Spleen (tissue), 11 donors: Measurements from ENCODE around the gene HCFC1. TPM values are rescaled to one million over a fixed set of nuclear protein-coding genes. Genes with fewer than 3 reads are reported as not detected.

Experiments used
- DNase-seq: peaks from one replicate; pipeline ENCODE4 v3.0.0-alpha.2; 2020
- H3K27ac ChIP-seq, 8 donors: fragments of 200-600 bp; sonication (generic) in 7 of 8; 1 replicate in 4 of 8; 2 replicates in 4 of 8; pipeline versions ENCODE4 v1.5.0 to v1.8.0; 2016 to 2021; ENCODE audit warnings: inconsistent platforms in 4 of 8, mild to moderate bottlenecking in 4 of 8, moderate library complexity in 1 of 8
- H3K27me3 ChIP-seq, 7 donors: fragments of 200-600 bp; sonication (generic) in 6 of 7; replicated peaks in 1 of 7; 1 replicate in 4 of 7; 2 replicates in 3 of 7; pipeline versions ENCODE4 v1.5.0 to v1.8.0; 2016 to 2021; ENCODE audit warnings: inconsistent platforms in 3 of 7, mild to moderate bottlenecking in 1 of 7
- H3K36me3 ChIP-seq, 6 donors: fragments of 200-600 bp; sonication (generic) in 5 of 6; 1 replicate in 4 of 6; 2 replicates in 2 of 6; pipeline versions ENCODE4 v1.5.0 to v1.8.0; 2016 to 2021; ENCODE audit warnings: inconsistent platforms in 2 of 6
- H3K4me1 ChIP-seq, 6 donors: fragments of 200-600 bp; sonication (generic) in 5 of 6; 1 replicate in 3 of 6; 2 replicates in 3 of 6; pipeline versions ENCODE4 v1.5.0 to v1.8.0; 2016 to 2021; ENCODE audit warnings: inconsistent platforms in 3 of 6
- H3K4me3 ChIP-seq, 8 donors: fragments of 200-600 bp; sonication (generic) in 7 of 8; 1 replicate in 4 of 8; 2 replicates in 4 of 8; pipeline versions ENCODE4 v1.5.0 to v1.8.0; 2016 to 2021; ENCODE audit warnings: inconsistent platforms in 4 of 8, mild to moderate bottlenecking in 4 of 8, moderate library complexity in 2 of 8
- H3K9me3 ChIP-seq, 8 donors: fragments of 200-600 bp; sonication (generic) in 7 of 8; 1 replicate in 4 of 8; 2 replicates in 4 of 8; pipeline versions ENCODE4 v1.5.0 to v1.8.0; 2016 to 2021; ENCODE audit warnings: inconsistent platforms in 4 of 8
- CTCF ChIP-seq, 11 experiments: fragments of 200-600 bp in 7 of 11; fragments of 450-650 bp in 4 of 11; sonication (generic) in 4 of 11; IDR thresholded peaks in 8 of 11; conservative IDR thresholded peaks in 3 of 11; 1 replicate in 7 of 11; 2 replicates in 4 of 11; pipeline versions ENCODE4 v1.4.0 to v1.8.0; 2016 to 2021; ENCODE audit warnings: antibody characterized with exemption in 11 of 11, inconsistent platforms in 4 of 11, mild to moderate bottlenecking in 1 of 11
- POLR2A ChIP-seq, 3 donors: fragments of 450-650 bp; IDR thresholded peaks; one replicate each; pipeline ENCODE4 v1.5.1; 2017; ENCODE audit warnings: antibody characterized with exemption in 3 of 3, mild to moderate bottlenecking in 1 of 3
- POLR2AphosphoS5 ChIP-seq, 3 donors: sonication (generic); formaldehyde crosslinking; IDR thresholded peaks; one replicate each; pipeline ENCODE4 v1.5.1; 2017; ENCODE audit warnings: antibody characterized with exemption in 3 of 3
- WGBS, 5 donors: extraction: QIAGEN DNeasy Blood & Tissue Kit in 3 of 5; methylation state at CpG; one replicate each; pipeline versions ENCODE4 v1.1.5 to v1.1.7; 2013 to 2018; 5-methylcytosine and 5-hydroxymethylcytosine counted together
- intact Hi-C: fragments of 100-400 bp; cut with DNase I; formaldehyde crosslinking; loops from one replicate; pipeline ENCODE4 v1.15.0; 2023; ENCODE audit warnings: low total_unique reads
- polyA plus RNA-seq, 3 donors: library from polyadenylated mRNA; stranded (reverse); fragments of 200-250 nt; gene quantifications; one replicate each; pipeline ENCODE4 v1.2.1, GENCODE V29; 2013
- total RNA-seq, 7 donors: library from RNA; depleted of rRNA in 3 of 7; stranded (reverse); fragments of >200 nt in 3 of 7; fragmentation: NEBNext Ultra II Directional in 4 of 7; extraction: Animal tissue kit (Norgen Biotek cat#: 25700) in 4 of 7; gene quantifications; one replicate each; pipeline versions ENCODE4 v1.1.0 to v1.2.1, GENCODE V29; 2016 to 2021
- donor health status: healthy with polysubstance abuse.
- donor health status: DM: no; HTN: no; CAD: no; lungs with moderate emphysema.
- donor health status: DM: no; HTN: no; CAD: no.
- donor health status: Bipolar disorder and iron deficiency.
- donor health status: healthy.
- donor health status: DM: no; HTN: no; CAD: no.
- donor health status: DM: yes; HTN: yes; CAD: no.

The HCFC1 gene
- total and polyA plus RNA-seq, 10 donors: 9.5 to 86.5 (median 60.8) TPM

GRCh38 chrX:153966283-153966688, 5.3 kb downstream of the HCFC1 start:
- H3K4me3 ChIP-seq: peak overlapping the region in 1 of 8 donors; percentile 95
- H3K4me1 ChIP-seq: peaks cover 20 to 68% (median 50%) of the 10 kb centered on the region in 6 donors
- no peaks in the 10 kb centered on the region for H3K27me3 ChIP-seq
- 63 to 79% (median 74%) methylated on average over 6 to 15 of the region's 15 CpGs for WGBS, 5 donors
- H3K9me3 ChIP-seq: no peaks in the 10 kb centered on the region
- TF ChIP-seq POLR2A (IDR thresholded peaks at IDR 0.05) (no peak), POLR2AphosphoS5 (IDR thresholded peaks at IDR 0.05) (no peak), CTCF (IDR thresholded peaks at IDR 0.05 in 8 of 11, conservative IDR thresholded peaks at IDR 0.05 in 3 of 11) (no peak)
- H3K36me3 ChIP-seq: peaks cover 0 to 37% (median 30%) of the 10 kb centered on the region in 6 donors
- intact Hi-C loops: no loop called here
- no peak for DNase-seq
- H3K27ac ChIP-seq: peak overlapping the region in 7 of 8 donors; percentile 65 to 100 (median 99)

- Histone ChIP-seq H3K9me3 (no peaks in the 10 kb centered on the region), H3K4me1 (peaks cover 20 to 68% (median 50%) of the 10 kb centered on the region in 6 donors), H3K27me3 (no peaks in the 10 kb centered on the region), H3K27ac (peak overlapping the region in 4 of 8 donors; percentile 98 to 99 (median 99)), H3K36me3 (peaks cover 0 to 45% (median 39%) of the 10 kb centered on the region in 6 donors), H3K4me3 (no peak overlapping the region)
- 40 to 76% (median 64%) methylated on average over 2 to 5 of the region's 5 CpGs for WGBS, 5 donors
- TF ChIP-seq POLR2AphosphoS5 (IDR thresholded peaks at IDR 0.05): no peak
- no peak for TF ChIP-seq CTCF (IDR thresholded peaks at IDR 0.05 in 8 of 11, conservative IDR thresholded peaks at IDR 0.05 in 3 of 11)
- no peak for TF ChIP-seq POLR2A (IDR thresholded peaks at IDR 0.05)
- intact Hi-C loops: no loop called here
- no peak for DNase-seq
Measured at GRCh38 chrX:153965406-153965805, 6.2 kb downstream of the HCFC1 start.

- Histone ChIP-seq H3K4me3 (no peak overlapping the region), H3K36me3 (peaks cover 2 to 58% (median 52%) of the 10 kb centered on the region in 6 donors)
- no peak for DNase-seq
Measured at GRCh38 chrX:153964105-153964504, 7.5 kb downstream of the HCFC1 start.

More at GRCh38 chrX:153964105-153964504, 7.5 kb downstream of the HCFC1 start:
- Histone ChIP-seq H3K27me3 (no peaks in the 10 kb centered on the region), H3K27ac (peak overlapping the region in 1 of 8 donors; percentile 98), H3K4me1 (peaks cover 20 to 58% (median 43%) of the 10 kb centered on the region in 6 donors), H3K9me3 (no peaks in the 10 kb centered on the region)
- TF ChIP-seq POLR2AphosphoS5 (IDR thresholded peaks at IDR 0.05) (no peak), CTCF (IDR thresholded peaks at IDR 0.05 in 8 of 11, conservative IDR thresholded peaks at IDR 0.05 in 3 of 11) (no peak), POLR2A (IDR thresholded peaks at IDR 0.05) (no peak)
- 61 to 92% (median 89%) methylated on average over 5 to 14 of the region's 14 CpGs for WGBS, 5 donors
- intact Hi-C loops: no loop called here
